Measurements from ENCODE around the gene CCDC144A.
"Not testable (repeated sequence)": the region's sequence is repeated elsewhere in the genome, so short reads cannot be mapped to it uniquely, and the experiment has no call there.

CCDC144A gene

DNA sequence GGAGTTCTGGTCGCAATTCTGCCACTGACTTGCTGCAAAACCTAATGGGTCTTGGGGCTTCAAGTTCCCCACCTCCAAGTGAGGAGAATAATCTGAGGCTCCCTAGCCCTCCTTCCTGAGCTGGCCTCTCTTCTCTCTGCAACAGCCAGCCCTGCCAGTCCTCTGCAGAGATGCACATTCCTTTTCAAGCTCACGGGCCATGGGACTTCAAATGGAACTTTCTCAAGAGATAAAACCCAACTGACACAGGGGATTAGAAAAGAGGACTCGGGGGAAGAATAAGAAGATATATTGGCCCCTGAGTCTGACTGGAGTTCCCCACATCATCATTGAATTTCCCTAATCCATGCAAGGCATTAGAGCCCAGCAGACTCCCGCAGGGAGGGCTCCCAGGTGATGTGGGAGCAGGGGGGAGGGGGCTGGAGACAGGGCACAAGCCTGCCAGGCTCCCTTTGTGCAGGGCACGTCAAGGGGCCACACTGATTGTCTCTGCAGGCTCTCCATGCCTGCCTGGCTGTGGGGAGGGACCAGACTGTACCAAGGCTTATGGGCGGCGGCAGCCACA, 131.0 kb downstream of the CCDC144A start:
- DNase-seq = no peak

DNA sequence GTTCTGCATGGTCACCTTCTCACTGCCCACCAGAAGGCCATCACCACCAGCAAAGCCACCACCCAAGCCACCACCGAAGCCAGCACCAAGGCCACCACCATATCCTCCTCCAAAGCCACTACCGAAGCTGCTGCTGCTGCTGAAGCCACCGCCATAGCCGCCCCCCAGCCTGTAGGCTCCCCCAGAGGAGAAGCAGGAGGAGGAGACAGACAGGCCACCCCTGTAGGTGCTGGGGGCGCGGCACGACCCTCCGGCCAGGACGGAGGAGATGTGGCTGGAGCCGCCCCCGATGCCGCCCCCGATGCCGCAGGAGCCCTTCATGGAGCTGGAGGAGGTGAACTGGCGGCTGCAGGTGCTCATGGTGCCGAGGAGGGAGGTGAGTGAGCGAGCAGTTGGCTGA, 132.1 kb downstream of the CCDC144A start:
- DNase-seq = not testable (repeated sequence)

DNA sequence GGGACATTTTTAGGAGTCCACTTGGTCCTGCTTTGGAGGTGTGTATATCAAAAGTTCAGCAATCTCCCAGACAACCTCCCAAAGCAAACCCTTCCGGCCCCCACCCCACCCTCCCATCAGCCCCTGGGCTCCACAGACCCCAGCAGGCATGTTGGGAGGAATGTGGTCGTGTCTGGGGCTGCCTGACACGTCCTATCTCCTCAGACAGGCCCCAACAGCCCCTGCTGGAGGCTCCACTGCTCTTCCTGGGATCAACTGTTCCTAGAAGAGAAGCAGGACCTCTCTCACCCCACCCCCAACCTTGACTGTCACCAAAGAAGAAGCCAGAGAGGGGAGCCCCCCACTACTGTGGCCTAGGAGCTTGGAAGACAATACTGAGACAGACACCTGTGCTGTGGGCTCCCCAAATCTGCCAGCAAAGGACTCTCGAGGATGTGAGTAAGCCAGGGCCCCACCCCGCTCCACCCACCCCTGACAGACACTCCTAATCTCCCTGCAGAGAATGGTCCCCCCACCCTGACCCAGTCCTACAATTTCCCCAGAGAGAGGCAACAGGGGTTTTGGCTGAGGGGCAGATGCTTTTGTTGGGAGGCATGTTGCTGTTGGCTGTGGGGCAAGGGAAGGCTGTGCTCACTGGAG, 133.8 kb downstream of the CCDC144A start:
- DNase-seq = not testable (repeated sequence)
